Ascending aorta (tissue), 2 donors: ENCODE measurements around the gene KCP. TPM values are rescaled to one million over a fixed set of nuclear protein-coding genes. Genes with fewer than 3 reads are reported as not detected.

Source experiments
- DNase-seq, 2 donors: peaks; one replicate each; pipeline ENCODE4 v3.0.0-alpha.2; 2019; ENCODE audit warnings: low spot score in 2 of 2
- H3K27ac ChIP-seq, 2 donors: fragments of 200-600 bp; sonication (generic); one replicate each; pipeline ENCODE4 v1.5.1; 2016 to 2017; ENCODE audit warnings: mild to moderate bottlenecking in 1 of 2
- H3K27me3 ChIP-seq: fragments of 200-600 bp; sonication (generic); one replicate; pipeline ENCODE4 v1.5.1; 2017
- H3K36me3 ChIP-seq, 2 donors: fragments of 200-600 bp; sonication (generic); one replicate each; pipeline ENCODE4 v1.5.1; 2016
- H3K4me1 ChIP-seq, 2 donors: fragments of 200-600 bp; sonication (generic); one replicate each; pipeline ENCODE4 v1.5.1; 2016 to 2017; ENCODE audit warnings: mild to moderate bottlenecking in 1 of 2
- H3K4me3 ChIP-seq, 2 donors: fragments of 200-600 bp; sonication (generic); one replicate each; pipeline ENCODE4 v1.5.1; 2016 to 2017; ENCODE audit warnings: mild to moderate bottlenecking in 1 of 2
- H3K9me3 ChIP-seq, 2 donors: fragments of 200-600 bp; sonication (generic); one replicate each; pipeline ENCODE4 v1.5.1; 2016
- intact Hi-C: fragments of 100-400 bp; cut with DNase I; formaldehyde crosslinking; loops from one replicate; pipeline ENCODE4 v1.15.1; 2023
- total RNA-seq: library from RNA; depleted of rRNA; stranded (reverse); fragments of >200 nt; gene quantifications from one replicate; pipeline ENCODE4 v1.1.0, GENCODE V29; 2016
- TF ChIP-seq, protein P1 (sequence below), 3 experiments: fragments of 200-600 bp in 2 of 3; fragments of 450-650 bp in 1 of 3; sonication (generic) in 2 of 3; IDR thresholded peaks; one replicate each; pipeline ENCODE4 v1.5.1; 2016 to 2019; ENCODE audit warnings: antibody characterized with exemption in 3 of 3, mild to moderate bottlenecking in 1 of 3, moderate library complexity in 1 of 3

KCP gene
- total RNA-seq, 1 donor from 2014 or later, result 1.2 TPM

DNA sequence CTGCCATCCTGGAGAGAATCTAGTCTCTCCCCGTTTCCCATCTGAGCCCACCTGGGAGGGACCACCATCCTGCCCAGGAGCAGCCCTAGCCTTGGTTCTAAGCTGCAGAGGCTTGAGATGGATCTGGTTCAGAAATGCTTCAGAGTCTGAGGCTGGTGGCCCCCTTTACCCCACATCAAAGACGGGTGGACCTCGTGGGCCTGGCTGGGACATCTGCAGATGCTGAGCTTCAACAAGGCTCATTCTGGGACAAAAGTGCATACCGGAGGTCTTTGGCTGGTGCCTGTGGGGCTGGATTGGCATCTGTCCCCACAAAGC is 22.3 kb upstream of the KCP start:
- Histone ChIP-seq H3K9me3 (no peaks in the 10 kb centered on the region), H3K4me1 (peaks cover under 1 to 4% of the 10 kb centered on the region in 2 donors), H3K4me3 (no peak overlapping the region), H3K36me3 (no peaks in the 10 kb centered on the region), H3K27me3 (no peaks in the 10 kb centered on the region), H3K27ac (no peak overlapping the region)
- intact Hi-C loops, result no loop called here
- TF ChIP-seq, protein P1, sequence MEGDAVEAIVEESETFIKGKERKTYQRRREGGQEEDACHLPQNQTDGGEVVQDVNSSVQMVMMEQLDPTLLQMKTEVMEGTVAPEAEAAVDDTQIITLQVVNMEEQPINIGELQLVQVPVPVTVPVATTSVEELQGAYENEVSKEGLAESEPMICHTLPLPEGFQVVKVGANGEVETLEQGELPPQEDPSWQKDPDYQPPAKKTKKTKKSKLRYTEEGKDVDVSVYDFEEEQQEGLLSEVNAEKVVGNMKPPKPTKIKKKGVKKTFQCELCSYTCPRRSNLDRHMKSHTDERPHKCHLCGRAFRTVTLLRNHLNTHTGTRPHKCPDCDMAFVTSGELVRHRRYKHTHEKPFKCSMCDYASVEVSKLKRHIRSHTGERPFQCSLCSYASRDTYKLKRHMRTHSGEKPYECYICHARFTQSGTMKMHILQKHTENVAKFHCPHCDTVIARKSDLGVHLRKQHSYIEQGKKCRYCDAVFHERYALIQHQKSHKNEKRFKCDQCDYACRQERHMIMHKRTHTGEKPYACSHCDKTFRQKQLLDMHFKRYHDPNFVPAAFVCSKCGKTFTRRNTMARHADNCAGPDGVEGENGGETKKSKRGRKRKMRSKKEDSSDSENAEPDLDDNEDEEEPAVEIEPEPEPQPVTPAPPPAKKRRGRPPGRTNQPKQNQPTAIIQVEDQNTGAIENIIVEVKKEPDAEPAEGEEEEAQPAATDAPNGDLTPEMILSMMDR (IDR thresholded peaks at IDR 0.05), result no peak
- no peak for DNase-seq

DNA sequence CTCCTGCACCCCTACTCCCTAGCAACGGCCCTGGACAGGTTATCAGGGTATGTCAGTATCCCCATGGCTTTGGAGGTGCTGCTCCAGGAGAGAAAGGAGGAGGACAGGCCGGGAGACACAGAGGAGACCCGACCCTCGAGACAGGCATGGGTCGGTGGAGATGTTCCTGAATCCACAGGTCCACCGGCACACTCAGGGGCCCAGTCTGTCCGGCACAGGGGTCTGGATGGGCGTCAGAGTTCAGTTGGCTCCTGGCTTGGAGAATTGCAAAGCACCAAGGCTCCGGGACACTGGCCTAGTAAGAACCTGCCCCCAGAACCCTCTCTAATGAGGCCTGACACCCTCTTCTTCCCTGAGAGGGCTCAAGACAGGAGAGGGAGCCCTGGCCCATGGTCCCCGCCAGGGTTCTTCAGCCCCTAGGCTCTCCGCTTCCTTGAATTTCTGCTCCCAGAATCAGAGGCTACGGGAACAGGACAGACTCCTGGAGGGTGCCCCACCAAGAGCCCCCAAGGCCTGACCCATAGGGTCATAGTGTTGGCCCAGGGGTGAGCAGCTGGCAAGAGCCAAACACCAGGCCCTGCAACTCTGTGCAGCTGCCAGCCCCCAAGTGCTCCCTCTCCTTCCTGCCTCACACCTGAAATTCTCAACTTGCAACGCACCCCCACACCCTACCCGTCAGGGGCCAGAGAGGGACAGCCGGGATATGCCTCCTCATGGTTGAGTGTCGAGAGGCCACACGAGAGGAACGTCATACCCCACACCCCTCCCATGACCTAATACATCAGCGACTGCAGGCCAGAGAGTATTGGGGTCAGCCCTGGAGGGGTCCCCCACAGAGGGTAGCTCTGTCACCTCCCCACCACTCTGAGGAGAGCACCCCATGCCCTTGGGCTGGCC is 21.7 kb upstream of the KCP start:
- peak in 1 of 2 donors; percentile 62 for DNase-seq
- Histone ChIP-seq H3K36me3 (no peaks in the 10 kb centered on the region), H3K9me3 (no peaks in the 10 kb centered on the region), H3K4me3 (no peak overlapping the region), H3K4me1 (no peaks in the 10 kb centered on the region), H3K27ac (no peak overlapping the region), H3K27me3 (no peaks in the 10 kb centered on the region)
- TF ChIP-seq, protein P1 (IDR thresholded peaks at IDR 0.05), result no peak
- intact Hi-C loops, result no loop called here

DNA sequence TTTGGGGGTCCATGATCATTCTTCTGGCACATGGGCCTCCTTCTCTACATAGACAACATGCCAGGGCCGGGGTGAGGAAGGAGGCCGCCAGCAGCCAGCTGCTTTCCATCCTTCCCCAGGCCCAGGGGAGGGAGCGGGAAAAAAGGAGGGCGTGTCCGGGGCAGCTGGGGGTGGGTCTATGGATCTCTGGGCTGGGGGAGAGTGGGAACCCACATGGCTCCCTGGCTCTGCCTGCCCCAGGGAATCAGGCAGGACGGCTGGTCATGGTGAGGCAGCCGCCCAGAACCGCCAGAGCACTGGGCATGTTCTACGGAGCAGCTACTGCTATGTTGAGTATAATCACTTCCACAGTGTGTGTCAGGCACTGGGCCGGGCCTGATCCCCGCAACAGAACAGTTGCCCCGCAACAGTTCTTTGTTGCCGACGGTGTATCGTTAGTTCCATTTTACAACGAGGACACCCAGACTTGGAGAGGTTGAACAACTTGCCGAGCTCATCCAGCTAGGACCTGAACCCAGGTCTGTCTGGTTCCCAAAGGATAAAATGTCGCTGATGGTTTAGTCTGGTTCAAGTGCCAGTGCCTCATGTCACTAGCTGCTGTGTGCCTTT is 20.8 kb upstream of the KCP start:
- Histone ChIP-seq H3K9me3 (no peaks in the 10 kb centered on the region), H3K36me3 (no peaks in the 10 kb centered on the region), H3K4me3 (no peak overlapping the region), H3K27me3 (no peaks in the 10 kb centered on the region), H3K4me1 (no peaks in the 10 kb centered on the region), H3K27ac (no peak overlapping the region)
- TF ChIP-seq, protein P1 (IDR thresholded peaks at IDR 0.05), result no peak
- intact Hi-C loops, result no loop called here
- peak in 1 of 2 donors; percentile 37 for DNase-seq

DNA sequence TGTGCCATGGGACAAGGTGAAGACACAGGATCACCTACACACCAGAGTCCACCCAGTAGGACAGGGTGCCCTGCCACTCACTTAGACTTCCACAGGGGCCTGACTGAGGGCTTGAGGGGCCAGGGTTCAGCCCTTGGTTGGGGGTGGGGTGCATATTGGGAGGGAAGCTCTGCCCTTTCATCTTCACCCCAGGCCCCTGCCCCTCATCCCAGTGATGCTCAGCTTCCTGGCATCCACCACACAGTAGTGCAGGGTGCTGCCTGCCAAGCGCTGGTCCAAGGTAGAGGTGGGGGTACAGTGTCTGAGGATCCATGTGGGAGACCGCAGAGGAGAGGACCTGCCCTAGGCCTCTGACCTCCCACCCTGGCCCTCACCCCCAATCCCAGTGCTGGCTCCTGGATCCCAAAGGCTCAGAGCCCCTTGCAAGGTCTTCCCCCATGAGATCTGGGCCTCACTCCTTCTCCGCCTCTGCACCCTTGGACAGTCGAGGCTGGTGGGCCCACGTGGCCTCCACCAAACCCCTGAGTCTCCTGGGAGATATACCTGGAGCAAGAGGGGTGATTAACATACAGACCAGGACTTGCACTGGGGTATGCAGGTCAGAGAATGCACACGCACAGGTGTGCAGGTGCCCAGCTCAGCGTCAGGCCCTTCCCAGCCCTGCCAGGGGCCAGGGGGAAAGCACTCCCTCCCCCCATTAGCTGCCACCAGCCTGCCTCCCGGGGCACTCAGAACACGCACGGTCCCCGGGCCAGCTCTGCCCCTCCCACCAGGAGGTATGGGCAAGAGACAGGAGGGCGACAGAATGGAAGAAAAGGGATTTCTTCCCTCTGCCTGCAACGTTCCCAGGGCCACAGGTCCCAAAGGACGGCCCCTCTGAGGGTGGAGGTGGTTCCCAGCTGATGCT is 18.6 kb upstream of the KCP start:
- H3K4me1 ChIP-seq, result no peaks in the 10 kb centered on the region
- H3K36me3 ChIP-seq, result no peaks in the 10 kb centered on the region
- intact Hi-C loops, result no loop called here
- TF ChIP-seq, protein P1 (IDR thresholded peaks at IDR 0.05), result no peak
- no peak overlapping the region for H3K4me3 ChIP-seq
- H3K27me3 ChIP-seq, result no peaks in the 10 kb centered on the region
- DNase-seq, result peak in 1 of 2 donors; percentile 52
- H3K27ac ChIP-seq, result no peak overlapping the region
- H3K9me3 ChIP-seq, result no peaks in the 10 kb centered on the region

DNA sequence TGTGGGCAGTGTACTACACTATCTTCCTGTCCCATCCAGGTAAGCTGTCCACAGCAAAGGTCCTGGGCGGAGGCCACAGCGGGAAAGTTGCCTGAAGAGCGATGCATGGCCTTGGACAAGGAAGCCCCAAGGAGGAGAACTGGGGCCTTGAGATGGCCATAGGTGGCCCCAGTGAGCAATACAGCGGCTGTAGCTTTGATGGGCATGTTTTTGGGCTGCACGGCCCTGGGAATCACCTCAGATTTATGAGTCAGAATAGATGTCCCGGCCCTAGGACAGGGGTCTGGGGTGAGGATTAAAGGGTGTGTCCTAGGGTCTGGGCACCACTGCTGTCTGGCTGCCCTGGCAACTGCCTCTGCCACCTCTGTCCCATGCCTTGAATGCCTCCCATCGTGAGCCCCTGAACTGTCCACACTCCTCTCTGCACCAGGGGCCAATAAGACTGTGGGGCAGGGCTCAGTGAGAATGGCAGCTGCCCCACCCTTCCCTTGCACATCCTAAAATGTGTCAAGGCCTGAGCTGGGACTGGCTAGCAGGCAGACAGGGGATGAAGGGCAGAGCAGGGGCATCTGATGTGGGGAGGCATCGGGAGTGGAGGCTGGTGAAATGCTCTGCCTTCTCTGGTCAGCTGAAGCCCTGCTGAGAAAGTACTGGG is 17.8 kb upstream of the KCP start:
- H3K36me3 ChIP-seq, result no peaks in the 10 kb centered on the region
- no peaks in the 10 kb centered on the region for H3K27me3 ChIP-seq
- H3K9me3 ChIP-seq, result no peaks in the 10 kb centered on the region
- peak in 1 of 2 donors; percentile 39 for DNase-seq
- no peak overlapping the region for H3K4me3 ChIP-seq
- intact Hi-C loops, result no loop called here
- TF ChIP-seq, protein P1 (IDR thresholded peaks at IDR 0.05), result no peak
- no peaks in the 10 kb centered on the region for H3K4me1 ChIP-seq
- H3K27ac ChIP-seq, result no peak overlapping the region
